Stimulated activated CD8-positive, alpha-beta memory T cell treated with anti-CD3 and anti-CD28 coated beads, Interleukin-4, amount 100 ng/mL, for 48 hours (primary cell): ENCODE results near the gene LAMA2.
"Not testable (repeated sequence)": the region's sequence is repeated elsewhere in the genome, so short reads cannot be mapped to it uniquely, and the experiment has no call there.

Experiments
- DNase-seq: peaks from one replicate; pipeline ENCODE4 v3.0.0-alpha.2; 2020

Gene LAMA2

GRCh38 chr6:129008591-129008990 is 125.7 kb downstream of the LAMA2 start:
- DNase-seq, result no peak

- no peak for DNase-seq
Observed at GRCh38 chr6:129009851-129010250, 126.9 kb downstream of the LAMA2 start.

- no peak for DNase-seq
Observed at GRCh38 chr6:129014302-129014701, 131.4 kb downstream of the LAMA2 start.

GRCh38 chr6:129015721-129016120 is 132.8 kb downstream of the LAMA2 start:
- no peak for DNase-seq

- no peak for DNase-seq
Observed at GRCh38 chr6:129016844-129017243, 133.9 kb downstream of the LAMA2 start.

- no peak for DNase-seq
Observed at GRCh38 chr6:129022011-129022553, 139.1 kb downstream of the LAMA2 start.

GRCh38 chr6:129026601-129027000 is 143.7 kb downstream of the LAMA2 start:
- DNase-seq, result no peak

GRCh38 chr6:129029778-129030177 is 146.8 kb downstream of the LAMA2 start:
- DNase-seq, result no peak

- no peak for DNase-seq
Observed at GRCh38 chr6:129030215-129030614, 147.3 kb downstream of the LAMA2 start.

- no peak for DNase-seq
Observed at GRCh38 chr6:129031051-129031599, 148.2 kb downstream of the LAMA2 start.

GRCh38 chr6:129032602-129033001 is 149.7 kb downstream of the LAMA2 start:
- no peak for DNase-seq

- DNase-seq, result no peak
Observed at GRCh38 chr6:129033180-129033579, 150.2 kb downstream of the LAMA2 start.

GRCh38 chr6:129033581-129033980 is 150.6 kb downstream of the LAMA2 start:
- DNase-seq, result no peak

- no peak for DNase-seq
Observed at GRCh38 chr6:129041563-129041962, 158.6 kb downstream of the LAMA2 start.

GRCh38 chr6:129046526-129046925 is 163.6 kb downstream of the LAMA2 start:
- no peak for DNase-seq

GRCh38 chr6:129047834-129048233 is 164.9 kb downstream of the LAMA2 start:
- DNase-seq, result no peak

GRCh38 chr6:129050086-129050485 is 167.1 kb downstream of the LAMA2 start:
- DNase-seq, result no peak

- DNase-seq, result not testable (repeated sequence)
Observed at GRCh38 chr6:129053143-129053542, 170.2 kb downstream of the LAMA2 start.

- no peak for DNase-seq
Observed at GRCh38 chr6:129055796-129056195, 172.9 kb downstream of the LAMA2 start.

GRCh38 chr6:129059650-129060049 is 176.7 kb downstream of the LAMA2 start:
- DNase-seq, result no peak

- no peak for DNase-seq
Observed at GRCh38 chr6:129069006-129069405, 186.1 kb downstream of the LAMA2 start.

GRCh38 chr6:129073051-129073450 is 190.1 kb downstream of the LAMA2 start:
- DNase-seq, result no peak

GRCh38 chr6:129073691-129074395 is 190.9 kb downstream of the LAMA2 start:
- no peak for DNase-seq

GRCh38 chr6:129084406-129084805 is 201.5 kb downstream of the LAMA2 start:
- DNase-seq, result no peak

- not testable (repeated sequence) for DNase-seq
Observed at GRCh38 chr6:129088481-129088880, 205.5 kb downstream of the LAMA2 start.
